Skeletal muscle cell (primary cell): ENCODE measurements around the gene AKAP10.
A peak's percentile ranks its signal among the peaks of the same experiment; 100 is the strongest.
"Not testable (repeated sequence)": the region's sequence is repeated elsewhere in the genome, so short reads cannot be mapped to it uniquely, and the experiment has no call there.

Experiments used
- DNase-seq: peaks from one replicate; pipeline ENCODE4 v3.0.0-alpha.2; 2010; ENCODE audit warnings: low read depth
- H3K4me3 ChIP-seq: 2 replicates; pipeline ENCODE4 v1.5.1; 2011; ENCODE audit warnings: low read depth, mild to moderate bottlenecking, control low read depth, low read length, moderate library complexity

Gene AKAP10

GRCh38 chr17:19937522-19937921 is 40.1 kb downstream of the AKAP10 start:
- H3K4me3 ChIP-seq, result no peak overlapping the region
- no peak for DNase-seq

- H3K4me3 ChIP-seq, result no peak overlapping the region
- DNase-seq, result no peak
These were observed 42.5 kb downstream of the AKAP10 start for GRCh38 chr17:19935169-19935568.

- no peak overlapping the region for H3K4me3 ChIP-seq
- DNase-seq, result no peak
These were observed 44.0 kb downstream of the AKAP10 start for GRCh38 chr17:19933628-19934027.

- no peak overlapping the region for H3K4me3 ChIP-seq
- DNase-seq, result no peak
These were observed 44.4 kb downstream of the AKAP10 start for GRCh38 chr17:19933221-19933620.

GRCh38 chr17:19928299-19928698 is 49.3 kb downstream of the AKAP10 start:
- no peak for DNase-seq

GRCh38 chr17:19915245-19915978 is 62.2 kb downstream of the AKAP10 start:
- H3K4me3 ChIP-seq, result no peak overlapping the region
- no peak for DNase-seq

More at GRCh38 chr17:19928299-19928698, 49.3 kb downstream of the AKAP10 start:
- no peak overlapping the region for H3K4me3 ChIP-seq

- no peak overlapping the region for H3K4me3 ChIP-seq
- DNase-seq, result no peak
These were observed 66.6 kb downstream of the AKAP10 start for GRCh38 chr17:19911033-19911432.

- H3K4me3 ChIP-seq, result no peak overlapping the region
- DNase-seq, result no peak
These were observed 68.5 kb downstream of the AKAP10 start for GRCh38 chr17:19909139-19909538.

GRCh38 chr17:19905502-19905901 is 72.1 kb downstream of the AKAP10 start:
- no peak for DNase-seq
- H3K4me3 ChIP-seq, result no peak overlapping the region

- H3K4me3 ChIP-seq, result no peak overlapping the region
- DNase-seq, result no peak
These were observed 72.7 kb downstream of the AKAP10 start for GRCh38 chr17:19904924-19905323.

- no peak overlapping the region for H3K4me3 ChIP-seq
- DNase-seq, result no peak
These were observed 73.2 kb downstream of the AKAP10 start for GRCh38 chr17:19904412-19904811.

- DNase-seq, result no peak
- H3K4me3 ChIP-seq, result no peak overlapping the region
These were observed 76.8 kb downstream of the AKAP10 start for GRCh38 chr17:19900809-19901208.

- H3K4me3 ChIP-seq, result no peak overlapping the region
- DNase-seq, result peak; percentile 40
These were observed 79.7 kb downstream of the AKAP10 start for GRCh38 chr17:19897903-19898302.

- no peak overlapping the region for H3K4me3 ChIP-seq
- DNase-seq, result peak; percentile 2
These were observed 80.4 kb downstream of the AKAP10 start for GRCh38 chr17:19897090-19897837.

- H3K4me3 ChIP-seq, result no peak overlapping the region
These were observed 80.9 kb downstream of the AKAP10 start for GRCh38 chr17:19896679-19897078.

GRCh38 chr17:19890554-19890953 is 87.1 kb downstream of the AKAP10 start:
- DNase-seq, H3K4me3 ChIP-seq: not testable (repeated sequence)

More at GRCh38 chr17:19896679-19897078, 80.9 kb downstream of the AKAP10 start:
- no peak for DNase-seq

GRCh38 chr17:19890001-19890400 is 87.6 kb downstream of the AKAP10 start:
- not testable (repeated sequence) for H3K4me3 ChIP-seq, DNase-seq

- DNase-seq, result no peak
- H3K4me3 ChIP-seq, result no peak overlapping the region
These were observed 91.5 kb downstream of the AKAP10 start for GRCh38 chr17:19886116-19886515.

GRCh38 chr17:19883537-19884215 is 94.0 kb downstream of the AKAP10 start:
- no peak for DNase-seq
- no peak overlapping the region for H3K4me3 ChIP-seq

- DNase-seq, result no peak
These were observed 97.2 kb downstream of the AKAP10 start for GRCh38 chr17:19880393-19880792.

More at GRCh38 chr17:19880393-19880792, 97.2 kb downstream of the AKAP10 start:
- H3K4me3 ChIP-seq, result no peak overlapping the region
